Left lung (tissue), 10 donors: ENCODE data around the gene PEX5L. TPM values are rescaled to one million over a fixed set of nuclear protein-coding genes. Genes with fewer than 3 reads are reported as not detected.

Source experiments
- ATAC-seq: fragments of 200-7000 bp; cut with Tn5 transposase; one replicate; pipeline ENCODE4 v1.9.1; 2020; ENCODE audit warnings: moderate library complexity
- DNase-seq, 4 donors: peaks; one replicate each; pipeline ENCODE4 v3.0.0-alpha.2; 2013 to 2020
- H3K27ac ChIP-seq, 2 donors: fragments of 200-600 bp; sonication (generic) in 1 of 2; one replicate each; pipeline versions ENCODE4 v1.5.0 to v1.8.0; 2020 to 2021
- H3K27me3 ChIP-seq, 2 donors: fragments of 200-600 bp; sonication (generic) in 1 of 2; one replicate each; pipeline versions ENCODE4 v1.5.0 to v1.8.0; 2020 to 2021
- H3K36me3 ChIP-seq, 2 donors: fragments of 200-600 bp; sonication (generic) in 1 of 2; one replicate each; pipeline versions ENCODE4 v1.5.0 to v1.8.0; 2020 to 2021
- H3K4me1 ChIP-seq, 2 donors: fragments of 200-600 bp; one replicate each; pipeline ENCODE4 v1.8.0; 2021
- H3K4me3 ChIP-seq, 2 donors: fragments of 200-600 bp; sonication (generic) in 1 of 2; one replicate each; pipeline versions ENCODE4 v1.5.0 to v1.8.0; 2020 to 2021; ENCODE audit warnings: mild to moderate bottlenecking in 1 of 2
- H3K9me3 ChIP-seq, 2 donors: fragments of 200-600 bp; sonication (generic) in 1 of 2; one replicate each; pipeline versions ENCODE4 v1.5.0 to v1.8.0; 2020 to 2021
- CTCF ChIP-seq, 2 donors: fragments of 200-600 bp; sonication (generic) in 1 of 2; IDR thresholded peaks; one replicate each; pipeline versions ENCODE4 v1.5.0 to v1.8.0; 2021; ENCODE audit warnings: antibody characterized with exemption in 2 of 2
- intact Hi-C, 2 donors: fragments of 100-400 bp; cut with DNase I; formaldehyde crosslinking; loops; one replicate each; pipeline versions ENCODE4 v1.11.2 to v1.14.2; 2022
- polyA plus RNA-seq, 6 donors: library from polyadenylated mRNA; unstranded; fragments of 120-200 nt; gene quantifications; one replicate each; pipeline ENCODE4 v1.2.1, GENCODE V29; 2013; ENCODE audit not compliant: insufficient read length in 6 of 6
- total RNA-seq, 2 donors: library from RNA; stranded (reverse); fragmentation: NEBNext Ultra II Directional; extraction: Animal tissue kit (Norgen Biotek cat#: 25700); gene quantifications; one replicate each; pipeline ENCODE4 v1.2.1, GENCODE V29; 2021
- donor health status: DM: no; HTN: yes; CAD: no.
- donor health status: DM: no; HTN: no; CAD: no.

Gene PEX5L
- total and polyA plus RNA-seq, 8 donors = 0.33 to 0.63 (median 0.49) TPM; not detected in 2

GRCh38 chr3:180000500-180000899 is 36.2 kb downstream of the PEX5L start:
- intact Hi-C loops = no loop called here
- no peak for TF ChIP-seq CTCF (IDR thresholded peaks at IDR 0.05)
- peaks cover 0 to 4% of the 10 kb centered on the region in 2 donors for H3K9me3 ChIP-seq
- ATAC-seq (no peak), DNase-seq (no peak)
- no peaks in the 10 kb centered on the region for H3K36me3 ChIP-seq
- H3K4me1 ChIP-seq = no peaks in the 10 kb centered on the region
- no peaks in the 10 kb centered on the region for H3K27me3 ChIP-seq
- no peak overlapping the region for H3K4me3 ChIP-seq
- no peak overlapping the region for H3K27ac ChIP-seq

GRCh38 chr3:179995406-179995805 is 41.3 kb downstream of the PEX5L start:
- no peaks in the 10 kb centered on the region for H3K4me1 ChIP-seq
- H3K9me3 ChIP-seq = peaks cover 0 to 4% of the 10 kb centered on the region in 2 donors
- intact Hi-C loops = no loop called here
- TF ChIP-seq CTCF (IDR thresholded peaks at IDR 0.05) = no peak
- no peak overlapping the region for H3K4me3 ChIP-seq
- H3K36me3 ChIP-seq = no peaks in the 10 kb centered on the region
- no peak for ATAC-seq
- no peak for DNase-seq
- H3K27me3 ChIP-seq = no peaks in the 10 kb centered on the region
- no peak overlapping the region for H3K27ac ChIP-seq

GRCh38 chr3:179991883-179992282 is 44.9 kb downstream of the PEX5L start:
- H3K27ac ChIP-seq = no peak overlapping the region
- TF ChIP-seq CTCF (IDR thresholded peaks at IDR 0.05) = no peak
- ATAC-seq (no peak), DNase-seq (no peak)
- H3K27me3 ChIP-seq = no peaks in the 10 kb centered on the region
- intact Hi-C loops = no loop called here
- no peak overlapping the region for H3K4me3 ChIP-seq
- H3K4me1 ChIP-seq = no peaks in the 10 kb centered on the region
- no peaks in the 10 kb centered on the region for H3K36me3 ChIP-seq
- peaks cover 0 to 4% of the 10 kb centered on the region in 2 donors for H3K9me3 ChIP-seq

GRCh38 chr3:179991104-179991503 is 45.6 kb downstream of the PEX5L start:
- Histone ChIP-seq H3K4me3 (no peak overlapping the region), H3K27ac (no peak overlapping the region), H3K27me3 (no peaks in the 10 kb centered on the region), H3K36me3 (no peaks in the 10 kb centered on the region), H3K9me3 (no peaks in the 10 kb centered on the region), H3K4me1 (no peaks in the 10 kb centered on the region)
- no peak for ATAC-seq
- TF ChIP-seq CTCF (IDR thresholded peaks at IDR 0.05) = no peak
- DNase-seq = no peak
- intact Hi-C loops = no loop called here

- intact Hi-C loops = no loop called here
- H3K27me3 ChIP-seq = no peaks in the 10 kb centered on the region
- no peak for DNase-seq
- TF ChIP-seq CTCF (IDR thresholded peaks at IDR 0.05) = no peak
- no peak overlapping the region for H3K27ac ChIP-seq
- no peaks in the 10 kb centered on the region for H3K9me3 ChIP-seq
- H3K4me3 ChIP-seq = no peak overlapping the region
- ATAC-seq = no peak
- no peaks in the 10 kb centered on the region for H3K36me3 ChIP-seq
- H3K4me1 ChIP-seq = no peaks in the 10 kb centered on the region
These were observed 55.1 kb downstream of the PEX5L start for GRCh38 chr3:179981646-179982045.
